H1 (cell line): Measurements from ENCODE around the gene PDE4D. TPM values are rescaled to one million over a fixed set of nuclear protein-coding genes. Genes with fewer than 3 reads are reported as not detected.

ENCODE experiments used
- CTCF ChIA-PET: fragments of 300-600 bp; sonication (Branson Sonifier 250); formaldehyde crosslinking; loops from one replicate; lab custom pipeline; 2021; ENCODE audit not compliant: partially characterized antibody; lab: Charles Lee
- POLR2A ChIA-PET: fragments of 300-600 bp; sonication (Branson Sonifier 250); formaldehyde crosslinking; loops from one replicate; lab custom pipeline; 2021; ENCODE audit warnings: inconsistent platforms; ENCODE audit not compliant: partially characterized antibody; lab: Charles Lee
- DNase-seq, 2 experiments: peaks; one replicate each; pipeline versions ENCODE4 v3.0.0 to v3.0.0-alpha.2; 2010 to 2022; ENCODE audit warnings: low spot score in 2 of 2, low read depth in 1 of 2, mixed read lengths in 1 of 2
- FAIRE-seq: peaks from 2 replicates; lab custom pipeline; 2011; peaks lifted over from hg19 to GRCh38; lab: Jason Lieb, UNC
- H2AFZ ChIP-seq: 2 replicates; pipeline ENCODE4 v1.8.1; 2012; ENCODE audit warnings: low read length, inconsistent platforms
- H2AK5ac ChIP-seq: 2 replicates; pipeline ENCODE4 v1.6.1; 2013; ENCODE audit warnings: low read depth, low read length
- H2BK120ac ChIP-seq: replicated peaks from 2 replicates; pipeline ENCODE3; 2013; ENCODE audit warnings: low read depth, low read length, inconsistent platforms
- H2BK12ac ChIP-seq: 2 replicates; pipeline ENCODE4 v1.6.1; 2013; ENCODE audit warnings: low read depth, low read length
- H2BK15ac ChIP-seq: 2 replicates; pipeline ENCODE4 v1.6.1; 2013; ENCODE audit warnings: low read length
- H2BK20ac ChIP-seq: 2 replicates; pipeline ENCODE4 v1.6.1; 2013; ENCODE audit warnings: low read length
- H2BK5ac ChIP-seq: 2 replicates; pipeline ENCODE4 v1.6.1; 2013; ENCODE audit warnings: low read depth, low read length
- H3K14ac ChIP-seq: 2 replicates; pipeline ENCODE4 v1.6.1; 2013; ENCODE audit warnings: inconsistent platforms; ENCODE audit not compliant: insufficient read length
- H3K18ac ChIP-seq: 2 replicates; pipeline ENCODE4 v1.6.1; 2013; ENCODE audit warnings: low read length; ENCODE audit errors: extremely low read depth
- H3K23ac ChIP-seq: 2 replicates; pipeline ENCODE4 v1.6.1; 2013; ENCODE audit warnings: inconsistent platforms; ENCODE audit not compliant: insufficient read length
- H3K23me2 ChIP-seq: 2 replicates; pipeline ENCODE4 v1.6.1; 2013; ENCODE audit warnings: low read depth, low read length
- H3K27ac ChIP-seq: 2 replicates; pipeline ENCODE4 v1.6.1; 2011; ENCODE audit warnings: low read depth, low read length, inconsistent platforms
- H3K27me3 ChIP-seq, 4 experiments: replicated peaks in 1 of 4; 1 replicate in 1 of 4; 2 replicates in 3 of 4; pipeline versions ENCODE4 v1.6.1 to v1.8.1; 2011 to 2013; ENCODE audit warnings: low read length in 3 of 4, mild to moderate bottlenecking in 3 of 4, inconsistent platforms in 2 of 4, mixed read lengths in 2 of 4, moderate library complexity in 1 of 4; ENCODE audit not compliant: control insufficient read depth in 3 of 4, insufficient read depth in 3 of 4; ENCODE audit errors: extremely low read depth in 1 of 4
- H3K36me3 ChIP-seq, 4 experiments: 2 replicates each; pipeline versions ENCODE4 v1.6.1 to v1.8.1; 2011 to 2013; ENCODE audit warnings: mild to moderate bottlenecking in 4 of 4, low read length in 3 of 4, moderate library complexity in 2 of 4, control low read depth in 1 of 4, inconsistent platforms in 1 of 4; ENCODE audit not compliant: insufficient read depth in 4 of 4, control insufficient read depth in 2 of 4
- H3K4ac ChIP-seq: replicated peaks from 2 replicates; pipeline ENCODE3; 2013; ENCODE audit warnings: low read length, low read depth, mixed read lengths, inconsistent platforms; ENCODE audit not compliant: insufficient read length
- H3K4me1 ChIP-seq, 4 experiments: replicated peaks in 1 of 4; 1 replicate in 1 of 4; 2 replicates in 3 of 4; pipeline versions ENCODE4 v1.6.1 to v1.8.1; 2011 to 2013; ENCODE audit warnings: low read length in 3 of 4, inconsistent platforms in 2 of 4, mixed read lengths in 1 of 4; ENCODE audit not compliant: insufficient read depth in 4 of 4, control insufficient read depth in 3 of 4
- H3K4me2 ChIP-seq, 2 experiments: 2 replicates each; pipeline versions ENCODE4 v1.6.1 to v1.8.1; 2011 to 2013; ENCODE audit warnings: low read depth in 2 of 2, low read length in 2 of 2, control low read depth in 1 of 2, inconsistent platforms in 1 of 2, mild to moderate bottlenecking in 1 of 2; ENCODE audit not compliant: insufficient read depth in 1 of 2
- H3K4me3 ChIP-seq, 4 experiments: fragments of 200-600, 300-600 bp in 1 of 4; sonication (generic), shearing (Covaris generic), sonication (Bioruptor Twin) in 1 of 4; 2 replicates each; pipeline versions ENCODE4 v1.5.1 to v1.8.1; 2011 to 2016; ENCODE audit warnings: low read length in 4 of 4, low read depth in 3 of 4, control low read depth in 2 of 4, inconsistent platforms in 2 of 4, mild to moderate bottlenecking in 2 of 4, mixed read lengths in 1 of 4, moderate library complexity in 1 of 4; ENCODE audit not compliant: insufficient read depth in 2 of 4; ENCODE audit errors: extremely low read depth in 1 of 4
- H3K56ac ChIP-seq: replicated peaks from 2 replicates; pipeline ENCODE3; 2013; ENCODE audit warnings: low read depth, mild to moderate bottlenecking, mixed read lengths, low read length, inconsistent platforms; ENCODE audit not compliant: insufficient read length
- H3K79me1 ChIP-seq: 2 replicates; pipeline ENCODE4 v1.6.1; 2013; ENCODE audit warnings: low read depth, low read length, control low read depth
- H3K79me2 ChIP-seq, 2 experiments: 2 replicates each; pipeline versions ENCODE4 v1.6.1 to v1.8.1; 2012 to 2013; ENCODE audit warnings: low read length in 2 of 2, mild to moderate bottlenecking in 2 of 2, inconsistent platforms in 1 of 2; ENCODE audit not compliant: insufficient read depth in 2 of 2, control insufficient read depth in 1 of 2
- H3K9ac ChIP-seq, 4 experiments: replicated peaks in 1 of 4; 1 replicate in 1 of 4; 2 replicates in 3 of 4; pipeline versions ENCODE4 v1.6.1 to v1.8.1; 2011 to 2013; ENCODE audit warnings: low read depth in 3 of 4, low read length in 3 of 4, control low read depth in 2 of 4, mild to moderate bottlenecking in 2 of 4, moderate library complexity in 2 of 4, inconsistent platforms in 1 of 4; ENCODE audit errors: extremely low read depth in 1 of 4
- H3K9me3 ChIP-seq, 2 experiments: 2 replicates each; pipeline versions ENCODE4 v1.6.1 to v1.8.1; 2012 to 2013; ENCODE audit warnings: mild to moderate bottlenecking in 2 of 2, moderate library complexity in 2 of 2, control low read depth in 1 of 2, inconsistent platforms in 1 of 2, low read depth in 1 of 2, low read length in 1 of 2, mixed read lengths in 1 of 2; ENCODE audit not compliant: insufficient read depth in 2 of 2
- H4K20me1 ChIP-seq, 2 experiments: replicated peaks in 1 of 2; 2 replicates each; pipeline versions ENCODE3 to v1.8.1; 2011 to 2013; ENCODE audit warnings: inconsistent platforms in 2 of 2, low read length in 2 of 2, mild to moderate bottlenecking in 1 of 2; ENCODE audit not compliant: insufficient read depth in 2 of 2, control insufficient read depth in 1 of 2
- H4K5ac ChIP-seq: 2 replicates; pipeline ENCODE4 v1.6.1; 2013; ENCODE audit warnings: low read length, low read depth, mixed read lengths, inconsistent platforms; ENCODE audit not compliant: insufficient read length
- H4K8ac ChIP-seq: 2 replicates; pipeline ENCODE4 v1.8.0; 2013; ENCODE audit warnings: mild to moderate bottlenecking, moderate library complexity, low read length, inconsistent platforms; ENCODE audit not compliant: insufficient read depth; ENCODE audit errors: extremely low read depth
- H4K91ac ChIP-seq: replicated peaks from 2 replicates; pipeline ENCODE3; 2013; ENCODE audit warnings: low read length, mixed read lengths, inconsistent platforms; ENCODE audit not compliant: insufficient read length
- SP4 ChIP-seq: IDR thresholded peaks from 2 replicates; pipeline ENCODE4 v1.6.1; 2012; ENCODE audit warnings: low read length, inconsistent platforms
- SRF ChIP-seq: IDR thresholded peaks from 2 replicates; pipeline ENCODE4 v1.6.1; 2011; ENCODE audit warnings: mild to moderate bottlenecking, low read depth, low read length, moderate library complexity
- WGBS, 2 experiments: shearing (Covaris generic) in 1 of 2; methylation state at CpG; one replicate each; pipeline versions ENCODE4 v1.1.6 to v1.1.7; 2013 to 2015; ENCODE audit warnings: low lambda C conversion rate in 2 of 2, mixed read lengths in 2 of 2, inconsistent platforms in 1 of 2, low coverage in 1 of 2, missing lambda C conversion rate in 1 of 2; ENCODE audit not compliant: insufficient replicate concordance in 2 of 2, insufficient coverage in 1 of 2, insufficient read length in 1 of 2; ENCODE audit errors: extremely low coverage in 1 of 2, missing lambda C conversion rate in 1 of 2; 5-methylcytosine and 5-hydroxymethylcytosine counted together
- polyA plus RNA-seq, 7 experiments: library from polyadenylated mRNA; depleted of rRNA in 3 of 7; stranded (reverse) in 5 of 7; unstranded in 2 of 7; fragments of >200 nt in 5 of 7; fragments of 200-250 nt in 2 of 7; gene quantifications; 1 replicate in 5 of 7; 2 replicates in 1 of 7; 4 replicates in 1 of 7; pipeline versions ENCODE4 v1.2.1 to v1.2.3, GENCODE V29; 2011 to 2013; ENCODE audit warnings: missing spikeins in 2 of 7, mixed read lengths in 2 of 7
- total RNA-seq: library from RNA; stranded (reverse); fragmentation: NEBNext Ultra II Directional; extraction: Animal tissue kit (Norgen Biotek cat#: 25700); gene quantifications from 2 replicates; pipeline ENCODE4 v1.2.1, GENCODE V29; 2021

The PDE4D gene
- total and polyA plus RNA-seq, 2 of the 8 experiments (the other 6 are each of a cell fraction or from before 2014, with no cell fraction given), result 2.3 to 3.7 TPM

DNA sequence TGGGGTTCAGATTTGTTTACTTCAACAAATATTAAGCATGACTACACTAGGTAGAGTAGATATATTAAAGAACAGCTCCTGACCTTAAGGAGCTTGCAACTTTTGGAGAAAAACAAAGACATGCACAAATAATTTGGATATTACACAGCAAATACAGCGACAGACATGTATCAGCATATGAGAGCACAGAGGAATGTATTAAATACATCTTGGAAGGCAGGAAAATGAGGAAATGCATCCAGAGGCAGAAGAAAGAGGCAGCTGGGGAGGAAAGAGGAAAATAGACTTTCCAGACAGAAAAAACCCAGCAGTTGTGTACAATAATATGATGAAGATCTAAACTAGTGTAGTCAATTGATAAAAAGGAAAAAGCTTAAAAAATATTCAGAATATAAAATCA is 392.2 kb downstream of the PDE4D start:
- Histone ChIP-seq H2BK15ac (no peak overlapping the region), H2AFZ (no peak overlapping the region), H3K4me3 (no peak overlapping the region), H3K9ac (no peak overlapping the region), H3K23ac (no peak overlapping the region), H4K8ac (no peak overlapping the region), H2BK12ac (no peak overlapping the region), H3K56ac (no peak overlapping the region), H4K5ac (no peak overlapping the region), H3K4me2 (no peak overlapping the region), H2BK20ac (no peak overlapping the region), H3K27me3 (no peaks in the 10 kb centered on the region), H3K23me2 (no peaks in the 10 kb centered on the region), H3K18ac (no peak overlapping the region), H3K9me3 (no peaks in the 10 kb centered on the region), H3K14ac (no peak overlapping the region), H2BK5ac (no peak overlapping the region), H3K27ac (no peak overlapping the region), H2AK5ac (no peak overlapping the region), H3K36me3 (no peaks in the 10 kb centered on the region), H3K4ac (no peak overlapping the region), H3K4me1 (no peaks in the 10 kb centered on the region), H4K91ac (no peak overlapping the region), H3K79me2 (no peaks in the 10 kb centered on the region), H2BK120ac (no peak overlapping the region), H3K79me1 (no peaks in the 10 kb centered on the region), H4K20me1 (no peaks in the 10 kb centered on the region)
- FAIRE-seq (no peak), DNase-seq (no peak)
- ChIA-PET CTCF (interaction anchor here (0.9 to 1.4 kb wide), 6 partner anchors 13 to 159 kb away, joined by 3 to 4 read pairs (median 3); no protein-coding TSS in a partner anchor), POLR2A (interaction anchor here (0.6 kb wide), 1 partner anchor 62 kb away, joined by 3 read pairs; no protein-coding TSS in a partner anchor)
- 95% methylated on average over 1 of the region's 1 CpG; no CpG with 5 or more reads in 1 of the 2 experiments for WGBS, 2 experiments
- TF ChIP-seq SP4 (no peak), SRF (no peak)
